BLaER1 treated with 17β-estradiol and CSF1 and Interleukin-3, amounts not matched to agents 10 nM and 100 nM (cell line): ENCODE measurements around the gene NR4A3.
A peak's percentile ranks its signal among the peaks of the same experiment; 100 is the strongest.

Experiments used
- H3K27ac ChIP-seq, 11 experiments: shearing (Covaris generic); formaldehyde crosslinking; 2 replicates each; pipeline ENCODE4 v1.8.1; 2022
- H3K27me3 ChIP-seq, 11 experiments: shearing (Covaris generic); formaldehyde crosslinking; 2 replicates each; pipeline ENCODE4 v1.8.1; 2022
- H3K36me3 ChIP-seq, 11 experiments: shearing (Covaris generic); formaldehyde crosslinking; 2 replicates each; pipeline ENCODE4 v1.8.1; 2022
- H3K4me1 ChIP-seq, 10 experiments: shearing (Covaris generic); formaldehyde crosslinking; 2 replicates each; pipeline ENCODE4 v1.8.1; 2022
- H3K4me2 ChIP-seq, 11 experiments: shearing (Covaris generic); formaldehyde crosslinking; 2 replicates each; pipeline ENCODE4 v1.8.1; 2022
- H3K4me3 ChIP-seq, 10 experiments: shearing (Covaris generic); formaldehyde crosslinking; 2 replicates each; pipeline ENCODE4 v1.8.1; 2022
- H3K9ac ChIP-seq, 11 experiments: shearing (Covaris generic); formaldehyde crosslinking; 2 replicates each; pipeline ENCODE4 v1.8.1; 2022
- H3K9me3 ChIP-seq, 11 experiments: shearing (Covaris generic); formaldehyde crosslinking; replicated peaks in 1 of 11; 2 replicates each; pipeline ENCODE4 v1.8.1; 2022
- H4K20me1 ChIP-seq, 11 experiments: shearing (Covaris generic); formaldehyde crosslinking; 2 replicates each; pipeline ENCODE4 v1.8.1; 2022
- Cebpa-rat ChIP-seq, 11 experiments: shearing (Covaris generic); IDR thresholded peaks; 2 replicates each; pipeline ENCODE4 v1.8.1; 2022

The NR4A3 gene

GRCh38 chr9:99819856-99820684, 1.6 kb upstream of the NR4A3 start:
- H3K36me3 ChIP-seq: no peaks in the 10 kb centered on the region
- H3K4me3 ChIP-seq: peak overlapping the region; percentile 65 to 87 (median 78)
- H3K4me1 ChIP-seq: peaks cover 26 to 66% (median 49%) of the 10 kb centered on the region in 10 experiments
- H4K20me1 ChIP-seq: peaks cover 0 to 42% (median 23%) of the 10 kb centered on the region in 11 experiments; a peak in 18 of 22 replicates
- peaks cover 25 to 33% (median 32%) of the 10 kb centered on the region in 11 experiments for H3K27me3 ChIP-seq
- no peaks in the 10 kb centered on the region for H3K9me3 ChIP-seq
- peak overlapping the region; percentile 96 to 99 (median 98) for H3K9ac ChIP-seq
- no peak for TF ChIP-seq Cebpa-rat (IDR thresholded peaks at IDR 0.05)
- peak overlapping the region; percentile 94 to 100 (median 99) for H3K4me2 ChIP-seq
- peak overlapping the region; percentile 97 to 99 (median 99) for H3K27ac ChIP-seq

GRCh38 chr9:99820685-99821395, 845 bp upstream of the NR4A3 start:
- H3K4me1 ChIP-seq: peaks cover 33 to 73% (median 57%) of the 10 kb centered on the region in 10 experiments
- H3K27me3 ChIP-seq: peaks cover 32 to 41% (median 40%) of the 10 kb centered on the region in 11 experiments

GRCh38 chr9:99822109-99822805, 572 bp downstream of the NR4A3 start:
- Histone ChIP-seq H4K20me1 (peaks cover 0 to 49% (median 36%) of the 10 kb centered on the region in 11 experiments; a peak in 19 of 22 replicates), H3K36me3 (no peaks in the 10 kb centered on the region), H3K9ac (peak overlapping the region; percentile 66 to 99 (median 97)), H3K27me3 (peaks cover 47 to 55% (median 54%) of the 10 kb centered on the region in 11 experiments), H3K4me2 (peak overlapping the region; percentile 94 to 100 (median 99)), H3K9me3 (no peaks in the 10 kb centered on the region), H3K4me1 (peaks cover 29 to 69% (median 56%) of the 10 kb centered on the region in 10 experiments), H3K27ac (peak overlapping the region in 9 of 11 experiments; percentile 55 to 99 (median 98); a peak in 16 of 22 replicates), H3K4me3 (peak overlapping the region; percentile 65 to 87 (median 78))
- TF ChIP-seq Cebpa-rat (IDR thresholded peaks at IDR 0.05): no peak

More at GRCh38 chr9:99820685-99821395, 845 bp upstream of the NR4A3 start:
- Histone ChIP-seq H3K36me3 (no peaks in the 10 kb centered on the region), H3K9me3 (no peaks in the 10 kb centered on the region), H4K20me1 (peaks cover 0 to 49% (median 31%) of the 10 kb centered on the region in 11 experiments; a peak in 19 of 22 replicates), H3K27ac (peak overlapping the region; percentile 67 to 99 (median 98)), H3K9ac (peak overlapping the region; percentile 66 to 99 (median 97)), H3K4me2 (peak overlapping the region; percentile 94 to 100 (median 99)), H3K4me3 (peak overlapping the region; percentile 65 to 87 (median 78))
- TF ChIP-seq Cebpa-rat (IDR thresholded peaks at IDR 0.05): 0 out of 22 replicates have a peak, but pooled peaks of 1 of the 11 experiments have one; percentile 53

- no peak for TF ChIP-seq Cebpa-rat (IDR thresholded peaks at IDR 0.05)
Observed at GRCh38 chr9:99822806-99823591, 1.3 kb downstream of the NR4A3 start.

GRCh38 chr9:99823681-99824377, 2.1 kb downstream of the NR4A3 start:
- Histone ChIP-seq H3K27me3 (peaks cover 55 to 71% (median 69%) of the 10 kb centered on the region in 11 experiments), H3K4me3 (peak overlapping the region; percentile 65 to 87 (median 78)), H3K4me2 (peak overlapping the region; percentile 94 to 100 (median 99)), H4K20me1 (peaks cover 0 to 45% (median 36%) of the 10 kb centered on the region in 11 experiments; a peak in 19 of 22 replicates), H3K36me3 (no peaks in the 10 kb centered on the region), H3K27ac (peak overlapping the region in 3 of 11 experiments; percentile 8 to 56 (median 32); a peak in 3 of 22 replicates), H3K4me1 (peaks cover 18 to 53% (median 44%) of the 10 kb centered on the region in 10 experiments), H3K9ac (peak overlapping the region in 9 of 11 experiments; percentile 44 to 99 (median 65); a peak in 17 of 22 replicates), H3K9me3 (no peaks in the 10 kb centered on the region)
- no peak for TF ChIP-seq Cebpa-rat (IDR thresholded peaks at IDR 0.05)

More at GRCh38 chr9:99822806-99823591, 1.3 kb downstream of the NR4A3 start:
- Histone ChIP-seq H4K20me1 (peaks cover 0 to 49% (median 36%) of the 10 kb centered on the region in 11 experiments; a peak in 19 of 22 replicates), H3K4me3 (peak overlapping the region; percentile 65 to 87 (median 78)), H3K9me3 (no peaks in the 10 kb centered on the region), H3K36me3 (no peaks in the 10 kb centered on the region), H3K4me1 (peaks cover 26 to 61% (median 52%) of the 10 kb centered on the region in 10 experiments), H3K4me2 (peak overlapping the region; percentile 94 to 100 (median 99)), H3K9ac (peak overlapping the region; percentile 66 to 99 (median 97); a peak in 21 of 22 replicates), H3K27ac (peak overlapping the region in 5 of 11 experiments; percentile 55 to 99 (median 99); a peak in 6 of 22 replicates), H3K27me3 (peaks cover 54 to 62% (median 61%) of the 10 kb centered on the region in 11 experiments)

- Histone ChIP-seq H3K27me3 (peaks cover 55 to 78% (median 76%) of the 10 kb centered on the region in 11 experiments), H3K4me1 (peaks cover 16 to 51% (median 41%) of the 10 kb centered on the region in 10 experiments; a peak in 19 of 20 replicates), H3K4me2 (peak overlapping the region; percentile 94 to 100 (median 99)), H3K9ac (peak overlapping the region in 8 of 11 experiments; percentile 44 to 99 (median 64); a peak in 14 of 22 replicates), H3K4me3 (peak overlapping the region; percentile 65 to 87 (median 78)), H3K36me3 (no peaks in the 10 kb centered on the region), H4K20me1 (peaks cover 0 to 45% (median 36%) of the 10 kb centered on the region in 11 experiments; a peak in 19 of 22 replicates), H3K9me3 (no peaks in the 10 kb centered on the region), H3K27ac (peak overlapping the region in 1 of 11 experiments; percentile 56; a peak in 2 of 22 replicates)
- TF ChIP-seq Cebpa-rat (IDR thresholded peaks at IDR 0.05): no peak
Observed at GRCh38 chr9:99824378-99825171, 2.9 kb downstream of the NR4A3 start.
